ENCODE results near the gene MRPL12.

The MRPL12 gene

GRCh38 chr17:81700353-81701287 is 2.5 kb upstream of the MRPL12 start:
- in situ Hi-C loops (cut with HindIII; ENCODE audit: low sequenced_read_pairs) = no loop called here

- in situ Hi-C loops (cut with HindIII; ENCODE audit: low sequenced_read_pairs) = no loop called here
These were observed 1.7 kb upstream of the MRPL12 start for GRCh38 chr17:81701288-81702071.

DNA sequence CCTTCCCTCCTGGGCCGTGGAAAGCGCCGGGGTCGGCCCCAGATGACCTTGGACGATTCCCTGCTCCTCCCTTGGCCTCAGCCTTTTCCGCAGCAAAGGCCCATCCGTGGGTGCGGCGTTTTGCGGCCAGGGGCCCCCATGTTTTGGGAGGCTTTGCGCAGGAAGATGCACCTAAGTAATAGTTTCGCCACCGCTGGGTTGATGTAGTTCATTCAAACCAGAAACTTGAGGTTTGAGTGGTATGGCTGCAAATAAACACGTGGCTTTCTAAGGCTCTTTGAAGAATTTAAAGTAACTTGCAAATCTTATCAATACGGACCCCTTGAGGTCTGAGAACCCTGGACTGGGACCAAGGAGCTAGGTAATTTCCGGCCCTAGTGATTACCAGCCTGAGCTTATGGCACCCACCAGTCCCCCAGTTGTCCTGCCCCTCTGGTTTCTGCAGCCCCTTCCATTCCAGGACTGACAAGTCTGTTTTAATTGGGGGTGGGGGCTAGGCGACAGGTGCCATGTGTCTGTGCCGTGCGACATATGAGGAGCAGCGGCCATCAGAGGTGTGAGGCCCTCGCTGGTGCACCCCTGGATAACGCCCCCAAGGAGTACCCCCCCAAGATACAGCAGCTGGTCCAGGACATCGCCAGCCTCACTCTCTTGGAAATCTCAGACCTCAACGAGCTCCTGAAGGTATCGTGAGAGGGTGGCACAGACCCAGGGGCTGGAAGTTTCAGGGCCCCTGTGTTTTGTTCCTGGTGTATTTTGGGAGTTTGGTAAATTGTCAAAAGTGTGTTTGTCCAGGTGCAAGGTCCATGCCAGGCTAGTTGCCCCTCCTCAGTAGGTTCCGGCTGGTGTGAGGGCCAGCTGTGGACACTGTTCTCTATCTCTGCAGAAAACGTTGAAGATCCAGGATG is 834 bp downstream of the MRPL12 start:
- in situ Hi-C loops (cut with HindIII; ENCODE audit: low sequenced_read_pairs) = no loop called here

GRCh38 chr17:81705518-81706231 is 2.5 kb downstream of the MRPL12 start:
- in situ Hi-C loops (cut with HindIII; ENCODE audit: low sequenced_read_pairs) = no loop called here

DNA sequence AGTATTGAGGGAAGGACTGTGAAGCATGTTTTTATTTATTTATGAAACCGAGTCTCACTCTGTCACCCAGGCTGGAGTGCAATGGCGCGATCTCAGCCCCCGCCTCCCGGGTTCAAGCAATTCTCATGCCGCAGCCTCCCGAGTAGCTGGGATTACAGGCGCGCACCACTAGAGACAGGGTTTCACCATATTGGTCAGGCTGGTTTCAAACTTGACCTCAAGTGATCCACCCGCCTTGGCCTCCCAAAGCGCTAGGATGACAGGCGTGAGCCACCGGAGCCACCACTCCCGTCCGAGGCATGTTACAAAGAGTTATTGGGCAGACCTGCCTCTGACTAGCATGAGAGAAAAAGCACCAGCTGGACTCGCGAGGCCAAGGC is 3.1 kb downstream of the MRPL12 start:
- in situ Hi-C loops (cut with HindIII; ENCODE audit: low sequenced_read_pairs) = no loop called here

DNA sequence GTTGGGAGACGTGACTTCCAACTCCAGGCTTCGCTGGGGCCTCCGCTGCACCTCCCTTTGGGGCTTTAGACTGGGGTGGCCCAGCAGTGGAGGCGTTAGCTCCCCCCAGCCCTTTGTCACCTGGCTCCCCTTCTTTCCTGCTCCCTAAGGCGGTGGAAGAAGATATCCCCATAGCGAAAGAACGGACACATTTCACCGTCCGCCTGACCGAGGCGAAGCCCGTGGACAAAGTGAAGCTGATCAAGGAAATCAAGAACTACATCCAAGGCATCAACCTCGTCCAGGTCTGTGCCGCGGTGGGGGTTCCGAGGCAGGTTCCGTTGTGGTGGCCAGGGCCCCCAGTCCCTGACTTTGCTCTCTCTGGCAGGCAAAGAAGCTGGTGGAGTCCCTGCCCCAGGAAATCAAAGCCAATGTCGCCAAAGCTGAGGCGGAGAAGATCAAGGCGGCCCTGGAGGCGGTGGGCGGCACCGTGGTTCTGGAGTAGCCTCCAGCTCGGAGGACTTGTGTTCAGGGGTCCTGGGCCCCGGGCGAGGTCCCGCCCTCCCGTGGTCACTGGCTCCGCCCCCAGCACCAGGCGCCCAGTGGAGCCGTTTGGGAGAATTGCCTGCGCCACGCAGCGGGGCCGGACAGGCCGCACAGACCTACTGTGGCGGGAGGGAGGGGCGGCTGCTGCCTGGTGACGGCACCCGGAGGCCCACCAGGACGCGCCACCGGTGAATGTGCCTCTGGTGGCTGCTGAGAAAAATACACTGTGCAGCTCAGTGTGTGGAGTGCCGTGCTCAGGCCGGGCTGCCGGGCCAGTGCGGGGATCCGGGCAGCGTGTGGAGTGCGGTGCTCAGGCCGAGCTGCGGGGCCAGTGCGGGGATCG is 3.8 kb downstream of the MRPL12 start:
- in situ Hi-C loops (cut with HindIII; ENCODE audit: low sequenced_read_pairs) = no loop called here

GRCh38 chr17:81707725-81708646 is 4.8 kb downstream of the MRPL12 start:
- in situ Hi-C loops (cut with HindIII; ENCODE audit: low sequenced_read_pairs) = no loop called here

- in situ Hi-C loops (cut with HindIII; ENCODE audit: low sequenced_read_pairs) = no loop called here
These were observed 5.6 kb downstream of the MRPL12 start for GRCh38 chr17:81708739-81709185.

DNA sequence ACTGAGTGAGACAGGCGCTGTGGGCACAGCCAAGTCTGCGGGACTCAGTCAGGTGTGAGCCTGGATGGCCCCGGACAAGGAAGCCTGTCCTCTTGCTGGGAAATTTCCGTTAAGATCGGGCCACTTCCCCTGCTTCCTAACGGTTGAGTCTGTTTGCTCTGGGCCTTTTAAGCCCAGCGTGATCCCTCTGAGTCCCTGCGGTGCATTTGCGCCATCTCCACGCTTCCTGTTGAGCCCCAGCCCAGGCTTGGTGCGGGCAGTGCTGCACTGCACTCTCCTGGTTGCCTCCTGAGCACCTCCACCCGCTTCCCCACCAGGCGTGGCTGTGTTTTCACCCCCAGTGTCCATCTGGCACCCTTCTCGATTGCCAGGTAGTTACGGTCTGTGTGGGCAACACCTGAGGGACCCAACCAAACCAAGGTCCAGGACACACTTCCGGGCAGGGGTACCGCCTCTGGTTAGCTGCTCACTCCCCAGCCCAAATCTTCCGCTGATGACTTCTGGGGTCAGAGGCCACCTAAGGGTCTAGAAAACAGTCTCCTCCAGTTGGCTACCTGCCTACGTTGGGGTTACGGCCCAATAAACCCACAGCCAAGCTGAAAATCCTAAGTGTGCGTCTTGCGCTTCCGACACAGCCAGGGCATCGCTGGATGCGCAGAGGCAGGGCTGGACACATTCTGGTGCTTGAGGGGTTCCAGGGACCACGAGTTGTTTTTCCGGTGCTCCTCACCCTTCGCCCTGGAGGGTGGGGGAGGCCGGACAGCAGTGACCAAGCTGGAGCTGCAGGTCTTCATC is 7.5 kb downstream of the MRPL12 start:
- in situ Hi-C loops (cut with HindIII; ENCODE audit: low sequenced_read_pairs) = no loop called here

- in situ Hi-C loops (cut with HindIII; ENCODE audit: low sequenced_read_pairs) = no loop called here
These were observed 8.8 kb downstream of the MRPL12 start, which contains the start of gene SLC25A10 for GRCh38 chr17:81711814-81712467. Gene SLC25A10 (plus strand): TSS chr17:81712284. CDS start chr17:81712427, 143 bp downstream.

DNA sequence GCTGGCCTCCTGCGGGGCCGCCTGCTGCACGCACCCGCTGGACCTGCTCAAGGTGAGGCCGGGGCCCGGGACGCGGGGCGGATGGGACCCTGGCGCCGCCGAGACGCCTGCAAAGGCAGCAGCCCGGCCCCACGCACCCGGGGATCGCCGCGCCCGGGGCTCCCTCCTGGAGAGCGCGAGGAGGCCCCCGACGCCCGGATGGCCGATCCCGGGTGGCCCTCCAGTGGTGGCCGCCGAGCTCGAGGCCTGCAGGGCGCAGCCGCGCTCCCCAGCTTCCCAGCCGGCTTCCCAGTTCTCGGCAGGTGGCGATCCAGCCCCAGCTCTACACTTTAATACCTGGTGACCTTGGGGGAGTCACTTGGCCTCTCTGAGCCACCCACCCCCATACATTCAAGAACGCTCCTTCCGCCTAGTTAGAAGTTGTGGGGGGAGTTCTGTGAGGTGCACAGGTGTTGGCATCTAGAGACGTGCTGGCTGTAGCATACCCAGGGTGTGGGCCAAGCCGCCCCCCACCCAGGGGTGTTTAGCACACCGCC is 9.4 kb downstream of the MRPL12 start:
- in situ Hi-C loops (cut with HindIII; ENCODE audit: low sequenced_read_pairs) = no loop called here

DNA sequence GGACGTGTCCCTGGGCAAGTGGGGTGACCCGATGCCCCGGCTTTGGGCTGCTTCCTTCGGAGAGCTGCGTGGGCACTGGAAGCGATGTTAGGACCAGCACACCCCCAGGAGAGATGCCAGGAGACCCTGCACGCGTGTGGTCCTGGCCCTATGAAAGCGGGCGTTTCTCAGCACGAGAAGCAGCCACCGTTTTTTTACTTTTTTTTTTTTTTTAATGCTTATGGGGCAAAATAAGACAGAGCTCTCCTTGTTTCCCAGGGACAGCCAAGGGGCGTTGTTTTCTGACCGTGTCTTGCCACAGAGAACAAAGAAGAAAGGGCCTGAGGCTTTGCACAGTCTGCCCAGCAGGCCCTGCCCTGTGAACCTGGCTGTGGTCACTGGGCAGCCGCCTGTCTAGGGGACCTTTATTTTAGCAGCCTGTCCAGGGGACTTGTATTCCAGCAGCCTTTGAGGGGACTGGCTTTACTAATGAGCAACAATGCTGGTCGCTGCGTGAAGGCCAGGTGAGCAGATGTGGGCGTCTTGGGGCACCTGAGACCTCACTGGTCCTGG is 9.9 kb downstream of the MRPL12 start:
- in situ Hi-C loops (cut with HindIII; ENCODE audit: low sequenced_read_pairs) = no loop called here

- in situ Hi-C loops (cut with HindIII; ENCODE audit: low sequenced_read_pairs) = no loop called here
These were observed 10.6 kb downstream of the MRPL12 start for GRCh38 chr17:81713556-81714411.

- in situ Hi-C loops (cut with HindIII; ENCODE audit: low sequenced_read_pairs) = no loop called here
These were observed 11.4 kb downstream of the MRPL12 start for GRCh38 chr17:81714412-81715106.

All from DLD1 (cell line).